Measurements from ENCODE around the gene MEGF8.

Gene MEGF8

GRCh38 chr19:42303876-42304275 lies 21.6 kb upstream of the MEGF8 start:
- DNase-seq = no peak

GRCh38 chr19:42306646-42307045 lies 18.8 kb upstream of the MEGF8 start:
- no peak for DNase-seq

- no peak for DNase-seq
Measured at GRCh38 chr19:42309686-42310085, 15.7 kb upstream of the MEGF8 start.

- no peak for DNase-seq
Measured at GRCh38 chr19:42311657-42312056, 13.8 kb upstream of the MEGF8 start.

- no peak for DNase-seq
Measured at GRCh38 chr19:42312370-42312769, 13.1 kb upstream of the MEGF8 start.

- DNase-seq = peak in 28 of 56 donors; percentile 13 to 71 (median 34)
Measured at GRCh38 chr19:42313096-42313839, 12.2 kb upstream of the MEGF8 start, which contains the start of gene TMEM145. Gene TMEM145 (plus strand): TSS chr19:42313309. CDS start chr19:42313377, 68 bp downstream.

- DNase-seq = no peak
Measured at GRCh38 chr19:42313840-42314755, 11.3 kb upstream of the MEGF8 start.

GRCh38 chr19:42315024-42315423 lies 10.4 kb upstream of the MEGF8 start:
- no peak for DNase-seq

GRCh38 chr19:42316223-42317211 lies 8.9 kb upstream of the MEGF8 start:
- DNase-seq = peak in 6 of 56 donors; percentile 7 to 18 (median 16)

GRCh38 chr19:42317535-42317934 lies 7.9 kb upstream of the MEGF8 start:
- DNase-seq = no peak

GRCh38 chr19:42322305-42322704 lies 3.1 kb upstream of the MEGF8 start:
- no peak for DNase-seq

- no peak for DNase-seq
Measured at GRCh38 chr19:42323473-42323851, 2.0 kb upstream of the MEGF8 start.

- DNase-seq = peak in 1 of 56 donors; percentile 23
Measured at GRCh38 chr19:42323852-42324654, 1.4 kb upstream of the MEGF8 start.

- peak in 1 of 56 donors; percentile 45 for DNase-seq
Measured at GRCh38 chr19:42324655-42325307, 654 bp upstream of the MEGF8 start.

GRCh38 chr19:42325896-42326771 lies 699 bp downstream of the MEGF8 start:
- peak in 4 of 56 donors; percentile 23 to 57 (median 49) for DNase-seq

GRCh38 chr19:42326969-42327368 lies 1.5 kb downstream of the MEGF8 start:
- no peak for DNase-seq

- no peak for DNase-seq
Measured at GRCh38 chr19:42327381-42327780, 1.9 kb downstream of the MEGF8 start.

- no peak for DNase-seq
Measured at GRCh38 chr19:42328106-42328505, 2.7 kb downstream of the MEGF8 start.

- DNase-seq = no peak
Measured at GRCh38 chr19:42328854-42329253, 3.4 kb downstream of the MEGF8 start.
